ENCODE results near the gene OTOA.
"Not testable (repeated sequence)": the region's sequence is repeated elsewhere in the genome, so short reads cannot be mapped to it uniquely, and the experiment has no call there.

Gene OTOA

DNA sequence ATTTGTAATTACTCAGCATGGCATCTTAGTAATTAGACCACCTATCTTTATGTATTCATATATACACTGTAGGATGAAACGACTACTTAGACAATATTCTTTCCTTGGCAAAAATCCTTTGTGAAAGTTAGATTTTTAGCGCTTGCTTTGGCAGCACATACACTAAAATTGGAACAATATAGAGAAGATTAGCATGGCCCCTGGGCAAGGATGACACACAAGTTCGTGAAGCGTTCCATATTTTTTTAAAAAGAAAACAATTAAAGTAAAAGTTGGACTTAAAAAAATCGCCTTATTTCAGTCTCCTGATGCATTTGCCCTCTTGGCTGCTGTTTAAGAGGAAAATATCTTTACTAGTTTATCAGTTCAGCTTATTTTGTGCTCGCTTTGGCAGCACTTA lies 21.9 kb upstream of the OTOA start:
- no peak for DNase-seq (ENCODE audit: low read depth)

- no peak for DNase-seq (ENCODE audit: low read depth)
Measured at GRCh38 chr16:21642861-21643260, 20.9 kb upstream of the OTOA start.

DNA sequence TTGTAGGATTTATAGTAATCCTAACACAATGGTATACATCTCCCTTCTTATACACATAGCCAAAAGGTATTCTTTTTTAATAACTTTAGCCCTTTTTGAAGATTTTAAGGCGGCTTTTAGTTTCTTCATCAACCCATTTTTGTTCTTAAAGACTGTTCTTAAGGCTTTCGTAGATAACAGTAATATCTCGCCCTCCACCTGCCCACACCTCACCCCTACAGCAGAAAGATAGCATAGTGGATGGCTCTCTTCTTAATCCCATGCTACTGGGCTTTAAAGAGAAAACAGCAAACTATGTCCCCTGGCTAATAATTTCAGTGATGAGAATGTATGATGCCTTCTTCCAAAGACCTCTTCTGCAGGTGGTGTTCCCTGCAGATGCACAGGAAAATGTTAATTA lies 20.0 kb upstream of the OTOA start:
- DNase-seq (ENCODE audit: low read depth) = no peak

DNA sequence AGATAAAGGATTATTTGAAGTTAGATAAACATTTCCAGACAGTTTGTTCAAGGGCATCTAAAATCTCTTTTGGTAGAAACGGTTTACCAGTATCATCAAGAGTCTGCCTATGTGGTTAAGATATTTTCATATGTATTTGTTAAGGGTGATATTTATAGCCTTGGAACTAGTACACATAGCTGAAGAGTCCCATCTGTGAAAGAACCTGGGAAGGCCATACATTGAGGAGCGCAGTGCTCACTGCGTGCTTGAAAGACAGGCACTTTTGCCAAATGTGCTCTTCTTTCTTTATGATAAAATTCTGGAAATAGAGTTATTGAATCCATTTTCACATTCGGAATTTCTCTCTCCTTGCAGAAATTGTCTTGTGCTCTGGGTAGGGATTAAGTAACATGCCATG lies 19.1 kb upstream of the OTOA start:
- DNase-seq (ENCODE audit: low read depth) = no peak

DNA sequence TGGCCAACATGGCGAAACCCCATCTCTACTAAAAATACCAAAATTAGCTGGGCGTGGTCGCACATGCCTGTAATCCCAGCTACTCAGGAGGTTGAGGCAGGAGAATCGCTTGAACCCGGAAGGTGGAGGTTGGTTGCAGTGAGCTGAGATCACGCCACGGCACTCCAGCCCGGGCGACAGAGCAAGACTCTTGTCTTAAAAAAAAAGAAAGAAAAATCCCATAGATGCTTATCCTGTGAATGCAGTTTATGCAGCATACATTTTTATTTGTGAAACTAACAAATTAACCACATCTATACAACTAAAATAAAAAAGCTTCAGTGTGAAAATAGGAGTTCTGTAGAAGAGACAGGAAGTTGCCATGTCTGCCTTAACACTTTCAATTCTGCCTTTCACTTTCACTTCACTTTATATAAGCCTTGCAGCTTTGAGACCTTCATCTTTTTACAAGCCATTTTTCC lies 18.5 kb upstream of the OTOA start:
- DNase-seq (ENCODE audit: low read depth) = no peak

DNA sequence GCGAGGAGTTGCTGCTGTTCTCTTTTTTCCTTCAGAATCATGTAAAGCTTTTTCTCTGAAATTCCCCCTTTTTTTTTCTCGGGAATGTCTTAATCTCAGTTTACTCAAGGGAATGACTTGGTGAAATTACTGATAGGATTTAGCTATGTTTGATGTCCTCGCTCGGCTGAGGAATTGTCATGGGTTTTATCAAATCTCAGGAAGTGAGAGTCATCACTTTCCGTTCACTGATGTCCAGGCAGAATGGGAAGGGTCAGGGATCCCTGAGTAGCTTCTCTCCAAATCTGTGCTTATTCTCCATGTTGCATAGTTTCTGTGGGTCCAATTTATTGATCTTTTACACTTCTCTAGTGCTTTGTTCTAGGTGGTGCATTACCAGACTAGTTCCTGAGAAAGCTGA lies 17.7 kb upstream of the OTOA start:
- no peak for DNase-seq (ENCODE audit: low read depth)

DNA sequence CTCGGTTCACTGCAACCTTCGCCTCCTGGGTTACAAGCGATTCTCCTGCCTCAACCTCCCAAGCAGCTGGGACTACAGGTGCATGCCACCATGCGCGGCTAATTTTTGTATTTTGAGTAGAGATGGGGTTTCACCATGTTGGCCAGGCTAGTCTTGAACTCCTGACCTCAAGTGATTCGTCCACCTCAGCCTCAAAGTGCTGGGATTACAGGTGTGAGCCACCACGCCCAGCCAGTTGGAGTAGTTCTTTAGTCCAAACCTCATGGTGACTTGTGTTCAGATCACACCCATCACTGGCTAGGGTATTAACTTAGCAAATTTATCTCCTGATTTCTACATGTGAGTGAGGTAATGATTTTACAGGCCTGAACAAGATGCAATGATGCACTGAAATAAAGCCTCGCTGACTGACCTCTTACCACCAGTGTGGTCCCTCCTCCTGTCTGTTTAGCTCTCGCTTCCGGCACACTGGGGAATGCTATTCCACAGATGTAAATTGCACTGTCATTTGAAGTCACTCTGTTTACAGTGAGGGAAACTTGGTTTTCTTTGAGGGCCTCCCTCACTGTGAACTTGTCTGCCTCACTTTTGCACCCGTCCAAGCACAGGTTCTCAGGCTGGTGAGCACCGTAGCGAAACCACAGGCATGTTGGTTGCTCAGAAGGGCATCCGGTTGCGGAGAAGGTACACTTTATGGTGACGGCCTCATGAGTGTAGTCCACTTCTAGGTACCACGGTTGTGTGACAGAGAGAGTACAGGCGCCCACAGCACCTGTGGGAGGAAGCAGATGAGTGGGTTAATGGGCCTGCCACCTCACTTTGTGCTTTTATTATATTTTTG lies 16.8 kb upstream of the OTOA start:
- DNase-seq (ENCODE audit: low read depth) = no peak

- no peak for DNase-seq (ENCODE audit: low read depth)
Measured at GRCh38 chr16:21647562-21648164, 16.1 kb upstream of the OTOA start.

DNA sequence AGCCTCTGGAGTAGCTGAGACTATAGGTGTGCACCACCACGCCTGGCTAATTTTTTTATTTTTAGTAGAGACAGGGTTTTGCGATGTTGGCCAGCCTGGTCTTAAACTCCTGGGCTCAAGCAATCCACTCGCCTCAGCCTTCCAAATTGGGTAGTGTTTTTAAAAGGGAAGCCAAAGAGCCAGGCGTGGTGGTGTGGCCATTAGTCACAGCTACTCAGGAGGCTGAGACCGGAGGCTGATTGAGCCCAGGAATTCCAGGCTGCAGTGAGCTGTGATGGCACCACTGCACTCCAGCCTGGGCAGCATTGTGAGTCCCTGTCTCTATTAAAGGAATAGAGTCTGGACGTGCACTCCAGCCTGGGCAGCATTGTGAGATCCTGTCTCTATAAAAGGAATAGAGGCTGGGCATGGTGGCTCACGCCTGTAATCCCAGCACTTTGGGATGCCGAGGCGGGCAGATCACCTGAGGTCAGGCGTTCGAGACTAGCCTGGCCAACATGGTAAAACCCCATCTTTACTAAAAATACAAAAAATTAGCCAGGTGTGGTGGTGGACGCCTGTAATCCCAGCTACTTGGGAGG lies 13.9 kb upstream of the OTOA start:
- DNase-seq (ENCODE audit: low read depth) = not testable (repeated sequence)

GRCh38 chr16:21650521-21650920 lies 13.2 kb upstream of the OTOA start:
- no peak for DNase-seq (ENCODE audit: low read depth)

GRCh38 chr16:21651515-21651914 lies 12.3 kb upstream of the OTOA start:
- no peak for DNase-seq (ENCODE audit: low read depth)

DNA sequence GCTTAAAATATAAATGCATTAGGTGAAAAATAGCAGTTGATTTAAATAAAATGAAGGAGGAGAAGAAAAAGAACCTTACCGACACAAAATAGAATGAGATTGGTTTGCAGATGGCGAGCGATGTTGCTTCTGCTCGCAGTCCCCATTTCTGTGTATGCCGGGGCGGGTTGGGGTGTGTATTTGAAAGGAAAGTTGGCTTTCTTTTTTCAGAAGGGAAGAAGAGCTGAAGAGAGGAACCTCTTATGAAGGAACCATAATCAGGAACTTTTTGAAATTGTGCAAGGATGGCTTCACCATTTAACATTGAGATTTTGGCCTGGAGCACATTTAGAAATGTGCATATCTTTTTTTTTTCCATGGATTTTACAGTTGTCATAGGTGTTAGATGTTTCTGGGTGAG lies 11.3 kb upstream of the OTOA start, which contains the start of gene IGSF6:
Gene IGSF6, minus strand, starts transcription at position 156 of the 400 bp plus-strand sequence. Its CDS starts 10 bp downstream, at position 146.
- no peak for DNase-seq (ENCODE audit: low read depth)

- no peak for DNase-seq (ENCODE audit: low read depth)
Measured at GRCh38 chr16:21653571-21653970, 10.2 kb upstream of the OTOA start.

DNA sequence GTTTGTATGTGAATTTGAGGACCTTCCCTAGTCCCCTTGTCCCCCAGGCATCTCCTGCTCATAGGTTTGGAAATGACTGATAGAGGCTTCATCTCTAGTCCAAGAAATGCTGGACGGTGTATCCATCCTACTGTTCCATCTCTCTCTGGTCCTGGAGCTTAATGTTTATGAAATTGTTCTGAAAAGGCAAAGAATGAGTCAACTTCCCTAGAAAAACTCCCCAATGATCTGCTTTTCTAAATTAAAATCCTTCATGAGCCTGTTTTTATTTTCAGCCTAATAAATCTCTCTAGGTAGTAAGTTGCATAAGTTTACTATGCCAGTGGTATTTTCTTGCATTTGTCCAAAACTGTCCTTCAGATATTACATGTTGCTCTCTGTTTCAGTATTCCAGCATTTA lies 9.3 kb upstream of the OTOA start:
- no peak for DNase-seq (ENCODE audit: low read depth)

DNA sequence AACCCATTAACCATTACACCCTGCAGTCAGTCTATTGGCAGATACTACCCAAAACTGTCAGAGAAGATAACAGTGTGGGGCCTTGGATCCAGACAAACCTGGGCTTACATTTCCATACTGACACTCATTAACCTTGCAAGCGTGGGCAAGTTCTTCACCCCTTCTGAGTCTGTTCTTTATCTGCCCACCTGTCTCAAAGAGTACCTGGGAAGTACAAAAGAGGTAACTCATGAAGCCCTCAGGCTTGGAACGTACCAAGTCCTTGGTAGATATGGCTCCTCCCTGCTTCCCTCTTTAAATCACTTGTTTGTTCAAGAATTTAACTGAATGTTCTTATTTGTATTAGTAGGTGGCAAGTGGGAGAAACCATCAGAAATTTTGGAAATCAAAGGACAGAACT lies 8.9 kb upstream of the OTOA start:
- DNase-seq (ENCODE audit: low read depth) = no peak

GRCh38 chr16:21656795-21657768 lies 6.7 kb upstream of the OTOA start:
- no peak for DNase-seq (ENCODE audit: low read depth)

DNA sequence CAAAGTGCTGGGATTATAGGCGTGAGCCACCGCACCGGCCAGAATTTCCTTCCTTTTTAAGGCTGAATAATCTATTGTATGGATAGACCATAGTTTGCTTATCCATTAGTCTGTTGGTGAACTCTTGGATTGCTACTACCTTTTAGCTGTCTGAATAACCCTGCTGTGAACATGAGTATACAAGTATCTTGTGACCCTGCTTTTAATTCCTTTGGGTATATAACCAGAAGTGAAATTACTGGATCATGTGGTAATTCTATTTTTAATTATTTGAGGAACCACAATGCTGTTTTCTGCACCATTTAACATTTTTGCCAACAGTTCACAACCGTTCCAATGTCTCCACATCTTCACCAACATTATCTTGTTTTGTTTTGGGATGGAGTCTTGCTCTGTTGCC lies 4.6 kb upstream of the OTOA start:
- DNase-seq (ENCODE audit: low read depth) = no peak

DNA sequence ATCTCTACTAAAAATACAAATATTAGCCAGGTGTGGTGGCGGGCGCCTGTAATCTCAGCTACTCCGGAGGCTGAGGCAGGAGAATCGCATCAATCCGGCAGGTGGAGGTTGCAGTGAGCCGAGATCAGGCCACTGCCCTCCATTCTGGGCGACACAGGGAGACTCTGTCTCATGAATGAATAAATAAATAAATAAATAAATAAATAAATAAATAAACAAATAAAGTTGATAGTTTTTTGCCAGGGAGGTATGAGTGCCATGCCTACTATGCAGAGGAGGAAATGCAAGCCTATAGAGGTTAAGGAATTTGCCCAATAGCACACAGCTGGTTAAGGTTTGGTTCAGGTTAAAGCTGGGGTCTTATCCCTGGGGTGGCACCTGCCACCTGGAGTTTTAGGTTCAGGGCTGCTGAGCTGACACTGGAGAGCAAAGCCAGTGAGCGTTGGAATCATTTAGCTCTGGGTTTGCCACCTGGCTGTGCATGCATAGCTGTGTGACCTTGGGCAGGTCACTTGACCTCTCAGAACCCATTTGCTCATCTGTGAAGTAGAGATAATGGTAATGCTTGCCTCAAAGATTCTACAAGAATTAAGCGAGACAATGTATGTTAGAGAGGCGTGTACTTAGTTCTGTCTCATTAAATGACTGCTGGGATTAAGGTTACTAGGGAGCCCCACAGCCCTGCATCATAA lies 1.2 kb downstream of the OTOA start:
- DNase-seq (ENCODE audit: low read depth) = no peak

DNA sequence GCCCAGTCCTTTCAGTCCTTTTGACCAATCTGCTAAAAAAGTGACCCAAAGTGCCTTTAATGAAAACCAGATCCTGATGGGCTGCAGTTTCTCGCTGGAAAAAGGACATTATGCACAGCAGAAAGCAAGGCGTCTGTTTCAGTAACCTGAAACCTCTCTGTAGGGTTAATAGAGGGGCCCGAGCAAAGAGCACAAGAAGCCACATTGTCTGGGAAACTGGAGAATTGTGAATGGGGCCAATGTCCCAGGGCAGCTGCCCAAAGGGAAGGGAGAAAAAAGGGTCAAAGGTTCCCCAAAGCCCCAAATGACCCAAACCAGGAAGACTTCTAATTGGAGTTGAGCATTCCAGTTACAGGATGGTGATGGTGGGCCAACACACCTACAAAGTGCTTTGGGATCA lies 3.0 kb downstream of the OTOA start:
- no peak for DNase-seq (ENCODE audit: low read depth)

GRCh38 chr16:21667575-21667974 lies 3.8 kb downstream of the OTOA start:
- no peak for DNase-seq (ENCODE audit: low read depth)

DNA sequence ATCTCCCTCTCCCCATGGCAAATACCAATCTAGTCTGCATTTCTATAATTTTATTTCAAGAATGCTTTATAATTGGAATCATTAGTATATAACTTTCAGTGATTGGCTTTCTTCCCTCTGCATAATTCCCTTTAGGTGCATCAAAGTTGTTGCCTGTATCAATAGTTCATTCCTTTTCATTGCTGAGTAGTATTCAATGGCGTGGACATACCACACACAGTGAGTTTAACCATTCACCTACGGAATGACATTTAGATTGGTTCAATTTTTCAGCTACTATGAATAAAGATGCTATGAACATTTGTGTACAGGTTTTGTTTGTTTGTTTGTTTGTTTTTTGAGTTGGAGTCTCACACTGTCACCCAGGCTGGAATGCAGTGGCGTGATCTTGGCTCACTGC lies 9.7 kb downstream of the OTOA start:
- no peak for DNase-seq (ENCODE audit: low read depth)

All from non-pigmented ciliary epithelial cell (primary cell).